Astrocyte (in vitro differentiated cells and primary cell): ENCODE measurements around the gene PUS7. TPM values are rescaled to one million over a fixed set of nuclear protein-coding genes. Genes with fewer than 3 reads are reported as not detected.

Source experiments
- DNase-seq: peaks from one replicate; pipeline ENCODE4 v3.0.0-alpha.2; 2010; ENCODE audit warnings: low read depth
- FAIRE-seq: peaks from 2 replicates; lab custom pipeline; 2011; peaks lifted over from hg19 to GRCh38; lab: Jason Lieb, UNC
- H2AFZ ChIP-seq: 2 replicates; pipeline ENCODE4 v1.6.0; 2012; ENCODE audit warnings: low read depth, low read length, inconsistent platforms
- H3K27ac ChIP-seq: 2 replicates; pipeline ENCODE4 v1.5.1; 2011; ENCODE audit warnings: low read depth, low read length, inconsistent platforms
- H3K27me3 ChIP-seq: 2 replicates; pipeline ENCODE4 v1.6.0; 2011; ENCODE audit warnings: low read length, inconsistent platforms; ENCODE audit not compliant: insufficient read depth
- H3K36me3 ChIP-seq: 2 replicates; pipeline ENCODE4 v1.5.1; 2011; ENCODE audit warnings: low read length, inconsistent platforms; ENCODE audit not compliant: insufficient read depth
- H3K4me1 ChIP-seq: 2 replicates; pipeline ENCODE4 v1.5.1; 2011; ENCODE audit warnings: low read length, inconsistent platforms; ENCODE audit not compliant: insufficient read depth
- H3K4me2 ChIP-seq: 2 replicates; pipeline ENCODE4 v1.6.0; 2012; ENCODE audit warnings: low read length, inconsistent platforms
- H3K4me3 ChIP-seq: 2 replicates; pipeline ENCODE4 v1.5.1; 2011; ENCODE audit warnings: low read depth, mild to moderate bottlenecking, low read length, inconsistent platforms; ENCODE audit not compliant: insufficient read depth
- H3K79me2 ChIP-seq: 2 replicates; pipeline ENCODE4 v1.6.0; 2012; ENCODE audit warnings: mild to moderate bottlenecking, low read length, inconsistent platforms; ENCODE audit not compliant: insufficient read depth
- H3K9ac ChIP-seq: 2 replicates; pipeline ENCODE4 v1.6.0; 2012; ENCODE audit warnings: mild to moderate bottlenecking, low read length, inconsistent platforms
- H3K9me3 ChIP-seq: 2 replicates; pipeline ENCODE4 v1.5.1; 2012; ENCODE audit warnings: low read depth, mild to moderate bottlenecking, low read length, inconsistent platforms; ENCODE audit not compliant: insufficient read depth
- H4K20me1 ChIP-seq: 2 replicates; pipeline ENCODE4 v1.6.0; 2012; ENCODE audit warnings: low read length, inconsistent platforms; ENCODE audit not compliant: insufficient read depth
- H3K27ac Mint-ChIP-seq: one replicate; pipeline ENCODE4 v1.8.0; 2021; ENCODE audit warnings: mild to moderate bottlenecking, mixed read lengths; ENCODE audit not compliant: unreplicated experiment
- H3K27me3 Mint-ChIP-seq: one replicate; pipeline ENCODE4 v1.8.0; 2021; ENCODE audit warnings: low read depth, mixed read lengths; ENCODE audit not compliant: unreplicated experiment
- H3K36me3 Mint-ChIP-seq: one replicate; pipeline ENCODE4 v1.8.0; 2021; ENCODE audit warnings: low read depth, mixed read lengths; ENCODE audit not compliant: unreplicated experiment
- H3K4me1 Mint-ChIP-seq: one replicate; pipeline ENCODE4 v1.8.0; 2021; ENCODE audit warnings: low read depth, mixed read lengths; ENCODE audit not compliant: unreplicated experiment
- H3K4me3 Mint-ChIP-seq: one replicate; pipeline ENCODE4 v1.8.0; 2021; ENCODE audit warnings: mild to moderate bottlenecking, moderate library complexity, mixed read lengths; ENCODE audit not compliant: unreplicated experiment
- H3K9me3 Mint-ChIP-seq: one replicate; pipeline ENCODE4 v1.8.0; 2021; ENCODE audit warnings: mild to moderate bottlenecking, mixed read lengths; ENCODE audit not compliant: unreplicated experiment
- CTCF ChIP-seq: IDR thresholded peaks from 2 replicates; pipeline ENCODE4 v1.5.1; 2011; ENCODE audit warnings: low read depth, mild to moderate bottlenecking, inconsistent platforms, low read length, moderate library complexity; ENCODE audit not compliant: insufficient read depth
- EZH2 ChIP-seq: IDR thresholded peaks from 2 replicates; pipeline ENCODE4 v1.6.1; 2012; ENCODE audit warnings: mild to moderate bottlenecking, low read length, inconsistent platforms; ENCODE audit not compliant: insufficient read depth
- total RNA-seq: library from RNA; stranded (reverse); gene quantifications from 2 replicates; pipeline ENCODE4 v1.2.1, GENCODE V29; 2021

PUS7 gene
- total RNA-seq, 1 donor from 2014 or later: 29.5 TPM

GRCh38 chr7:105538339-105538738 is 16.3 kb upstream of the PUS7 start:
- Mint-ChIP-seq H3K36me3 (peaks cover 15% of the 10 kb centered on the region), H3K4me1 (peaks cover 4% of the 10 kb centered on the region), H3K27ac (no peak overlapping the region), H3K27me3 (no peaks in the 10 kb centered on the region), H3K4me3 (no peak overlapping the region), H3K9me3 (no peaks in the 10 kb centered on the region)
- Histone ChIP-seq H3K27me3 (no peaks in the 10 kb centered on the region), H3K9me3 (no peaks in the 10 kb centered on the region), H3K9ac (no peak overlapping the region), H3K4me3 (no peak overlapping the region), H3K27ac (no peak overlapping the region), H3K4me1 (peaks cover 4% of the 10 kb centered on the region), H3K4me2 (no peak overlapping the region), H2AFZ (no peak overlapping the region), H3K36me3 (peaks cover 37% of the 10 kb centered on the region), H3K79me2 (peaks cover 25% of the 10 kb centered on the region), H4K20me1 (peaks cover 26% of the 10 kb centered on the region)
- FAIRE-seq (no peak), DNase-seq (no peak)
- TF ChIP-seq CTCF (no peak), EZH2 (no peak)

DNA sequence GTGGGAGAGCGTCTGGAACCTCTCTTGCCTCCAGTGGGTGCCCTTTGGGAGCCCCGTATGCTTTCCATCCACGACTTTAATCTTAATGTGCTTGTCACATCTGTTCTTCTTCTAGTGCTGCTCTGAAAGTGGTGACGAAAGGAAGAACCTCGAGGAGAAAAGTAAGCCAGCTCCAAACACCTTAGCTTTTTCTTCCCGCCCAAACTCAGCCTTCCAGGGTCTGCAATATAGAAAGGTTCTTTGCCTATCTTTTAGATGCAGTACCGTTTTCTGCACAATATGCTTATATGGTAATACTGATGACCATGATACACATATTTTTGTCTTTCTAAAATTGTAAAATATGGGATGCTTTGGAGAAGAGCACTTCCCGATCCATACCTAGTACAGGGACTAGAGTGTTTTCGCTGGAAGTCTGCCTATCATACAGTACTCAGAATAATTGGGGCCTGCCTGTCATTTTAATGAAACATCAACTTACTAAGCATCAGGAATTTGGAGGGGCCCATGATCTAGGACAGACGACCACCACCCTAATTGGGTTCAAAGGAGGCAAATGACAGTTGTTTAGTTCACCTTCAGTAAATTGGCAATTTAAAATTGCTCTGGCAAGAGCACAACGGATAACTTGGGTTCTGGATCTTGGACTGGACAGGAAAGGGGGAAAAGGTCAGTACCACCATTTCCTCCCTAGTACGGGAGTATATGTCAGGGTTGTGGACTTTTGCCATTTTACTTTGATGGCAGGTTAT is 10.8 kb upstream of the PUS7 start:
- Histone ChIP-seq H2AFZ (peak overlapping the region; percentile 96), H3K27me3 (no peaks in the 10 kb centered on the region), H3K9ac (peak overlapping the region; percentile 98), H3K9me3 (no peaks in the 10 kb centered on the region), H4K20me1 (peaks cover 22% of the 10 kb centered on the region), H3K27ac (peak overlapping the region; percentile 82), H3K79me2 (peaks cover 38% of the 10 kb centered on the region), H3K4me1 (peaks cover 13% of the 10 kb centered on the region), H3K4me2 (peak overlapping the region; percentile 91), H3K4me3 (peak overlapping the region; percentile 93), H3K36me3 (peaks cover 9% of the 10 kb centered on the region)
- TF ChIP-seq EZH2 (no peak), CTCF (no peak)
- Mint-ChIP-seq H3K9me3 (no peaks in the 10 kb centered on the region), H3K4me3 (peak overlapping the region; percentile 99), H3K27ac (peak overlapping the region; percentile 96), H3K4me1 (peaks cover 15% of the 10 kb centered on the region), H3K36me3 (peaks cover 1% of the 10 kb centered on the region), H3K27me3 (no peaks in the 10 kb centered on the region)
- no peak for DNase-seq
- no peak for FAIRE-seq
